ENCODE results near the gene FKBP1C.
"Not testable (repeated sequence)": the region's sequence is repeated elsewhere in the genome, so short reads cannot be mapped to it uniquely, and the experiment has no call there.

DNA sequence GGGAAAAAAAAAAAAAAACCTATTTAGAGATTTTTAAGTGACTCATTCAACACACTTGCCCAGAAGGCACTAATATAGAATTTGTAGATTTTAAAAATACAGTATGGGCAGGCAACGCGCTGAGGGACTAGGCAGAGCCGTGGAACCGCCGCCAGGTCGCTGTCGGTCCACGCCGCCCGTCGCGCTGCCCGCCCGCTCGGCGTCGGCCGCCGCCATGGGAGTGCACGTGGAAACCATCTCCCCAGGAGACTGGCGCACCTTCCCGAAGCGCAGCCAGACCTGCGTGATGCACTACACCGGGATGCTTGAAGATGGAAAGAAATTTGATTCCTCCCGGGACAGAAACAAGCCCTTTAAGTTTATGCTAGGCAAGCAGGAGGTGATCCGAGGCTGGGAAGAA, at the start of gene FKBP1C:
- not testable (repeated sequence) for TF ChIP-seq EZH2 (IDR thresholded peaks at IDR 0.05; ENCODE audit: low read depth, unreplicated experiment); POLR2AphosphoS5 (IDR thresholded peaks at IDR 0.05; ENCODE audit: low read depth); NANOG (IDR thresholded peaks at IDR 0.05; ENCODE audit: borderline replicate concordance)
- TF ChIP-seq, protein P1, sequence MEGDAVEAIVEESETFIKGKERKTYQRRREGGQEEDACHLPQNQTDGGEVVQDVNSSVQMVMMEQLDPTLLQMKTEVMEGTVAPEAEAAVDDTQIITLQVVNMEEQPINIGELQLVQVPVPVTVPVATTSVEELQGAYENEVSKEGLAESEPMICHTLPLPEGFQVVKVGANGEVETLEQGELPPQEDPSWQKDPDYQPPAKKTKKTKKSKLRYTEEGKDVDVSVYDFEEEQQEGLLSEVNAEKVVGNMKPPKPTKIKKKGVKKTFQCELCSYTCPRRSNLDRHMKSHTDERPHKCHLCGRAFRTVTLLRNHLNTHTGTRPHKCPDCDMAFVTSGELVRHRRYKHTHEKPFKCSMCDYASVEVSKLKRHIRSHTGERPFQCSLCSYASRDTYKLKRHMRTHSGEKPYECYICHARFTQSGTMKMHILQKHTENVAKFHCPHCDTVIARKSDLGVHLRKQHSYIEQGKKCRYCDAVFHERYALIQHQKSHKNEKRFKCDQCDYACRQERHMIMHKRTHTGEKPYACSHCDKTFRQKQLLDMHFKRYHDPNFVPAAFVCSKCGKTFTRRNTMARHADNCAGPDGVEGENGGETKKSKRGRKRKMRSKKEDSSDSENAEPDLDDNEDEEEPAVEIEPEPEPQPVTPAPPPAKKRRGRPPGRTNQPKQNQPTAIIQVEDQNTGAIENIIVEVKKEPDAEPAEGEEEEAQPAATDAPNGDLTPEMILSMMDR (conservative IDR thresholded peaks at IDR 0.05; ENCODE audit: low read depth in 2 of 2), result not testable (repeated sequence)
- TF ChIP-seq, protein P2, sequence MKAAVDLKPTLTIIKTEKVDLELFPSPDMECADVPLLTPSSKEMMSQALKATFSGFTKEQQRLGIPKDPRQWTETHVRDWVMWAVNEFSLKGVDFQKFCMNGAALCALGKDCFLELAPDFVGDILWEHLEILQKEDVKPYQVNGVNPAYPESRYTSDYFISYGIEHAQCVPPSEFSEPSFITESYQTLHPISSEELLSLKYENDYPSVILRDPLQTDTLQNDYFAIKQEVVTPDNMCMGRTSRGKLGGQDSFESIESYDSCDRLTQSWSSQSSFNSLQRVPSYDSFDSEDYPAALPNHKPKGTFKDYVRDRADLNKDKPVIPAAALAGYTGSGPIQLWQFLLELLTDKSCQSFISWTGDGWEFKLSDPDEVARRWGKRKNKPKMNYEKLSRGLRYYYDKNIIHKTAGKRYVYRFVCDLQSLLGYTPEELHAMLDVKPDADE (IDR thresholded peaks at IDR 0.05), result not testable (repeated sequence)
- TF ChIP-seq, protein P3, sequence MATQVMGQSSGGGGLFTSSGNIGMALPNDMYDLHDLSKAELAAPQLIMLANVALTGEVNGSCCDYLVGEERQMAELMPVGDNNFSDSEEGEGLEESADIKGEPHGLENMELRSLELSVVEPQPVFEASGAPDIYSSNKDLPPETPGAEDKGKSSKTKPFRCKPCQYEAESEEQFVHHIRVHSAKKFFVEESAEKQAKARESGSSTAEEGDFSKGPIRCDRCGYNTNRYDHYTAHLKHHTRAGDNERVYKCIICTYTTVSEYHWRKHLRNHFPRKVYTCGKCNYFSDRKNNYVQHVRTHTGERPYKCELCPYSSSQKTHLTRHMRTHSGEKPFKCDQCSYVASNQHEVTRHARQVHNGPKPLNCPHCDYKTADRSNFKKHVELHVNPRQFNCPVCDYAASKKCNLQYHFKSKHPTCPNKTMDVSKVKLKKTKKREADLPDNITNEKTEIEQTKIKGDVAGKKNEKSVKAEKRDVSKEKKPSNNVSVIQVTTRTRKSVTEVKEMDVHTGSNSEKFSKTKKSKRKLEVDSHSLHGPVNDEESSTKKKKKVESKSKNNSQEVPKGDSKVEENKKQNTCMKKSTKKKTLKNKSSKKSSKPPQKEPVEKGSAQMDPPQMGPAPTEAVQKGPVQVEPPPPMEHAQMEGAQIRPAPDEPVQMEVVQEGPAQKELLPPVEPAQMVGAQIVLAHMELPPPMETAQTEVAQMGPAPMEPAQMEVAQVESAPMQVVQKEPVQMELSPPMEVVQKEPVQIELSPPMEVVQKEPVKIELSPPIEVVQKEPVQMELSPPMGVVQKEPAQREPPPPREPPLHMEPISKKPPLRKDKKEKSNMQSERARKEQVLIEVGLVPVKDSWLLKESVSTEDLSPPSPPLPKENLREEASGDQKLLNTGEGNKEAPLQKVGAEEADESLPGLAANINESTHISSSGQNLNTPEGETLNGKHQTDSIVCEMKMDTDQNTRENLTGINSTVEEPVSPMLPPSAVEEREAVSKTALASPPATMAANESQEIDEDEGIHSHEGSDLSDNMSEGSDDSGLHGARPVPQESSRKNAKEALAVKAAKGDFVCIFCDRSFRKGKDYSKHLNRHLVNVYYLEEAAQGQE (IDR thresholded peaks at IDR 0.05; ENCODE audit: unreplicated experiment), result not testable (repeated sequence)
